Measurements from ENCODE around the gene ZFP90.

DNA sequence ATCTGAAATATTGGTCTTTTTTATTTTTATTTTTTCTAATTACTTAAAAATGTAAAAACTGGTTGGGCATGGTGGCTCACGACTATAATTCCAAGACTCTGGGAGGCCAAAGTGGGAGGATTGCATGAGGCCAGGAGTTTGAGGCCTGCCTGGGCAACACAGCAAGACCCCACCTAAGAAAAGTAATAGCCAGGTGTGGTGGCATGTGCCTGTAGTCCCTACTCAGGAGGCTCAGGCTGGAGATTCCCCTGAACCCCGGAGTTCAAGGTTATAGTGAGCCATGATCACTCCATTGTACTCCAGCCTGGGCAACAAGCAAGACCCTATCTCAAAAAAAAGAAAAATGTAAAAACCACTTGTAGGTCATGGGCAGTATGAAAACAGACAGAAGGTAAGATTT is 69.2 kb downstream of the ZFP90 start:
- no peak for TF ChIP-seq EZH2phosphoT487 (conservative IDR thresholded peaks at IDR 0.05; ENCODE audit: low read length)
- TF ChIP-seq CTCF (IDR thresholded peaks at IDR 0.05; ENCODE audit: insufficient read depth, low read length, poor library complexity, severe bottlenecking) = no peak
